Ovary (tissue), 9 donors: Measurements from ENCODE around the gene PATJ. TPM values are rescaled to one million over a fixed set of nuclear protein-coding genes. Genes with fewer than 3 reads are reported as not detected.

ENCODE experiments used
- DNase-seq, 5 donors: peaks; one replicate each; pipeline ENCODE4 v3.0.0-alpha.2; 2019 to 2020
- H3K27ac ChIP-seq, 2 donors: fragments of 200-600 bp; one replicate each; pipeline versions ENCODE4 v1.5.1 to v1.8.0; 2019 to 2022
- H3K27me3 ChIP-seq: fragments of 200-600 bp; one replicate; pipeline ENCODE4 v1.8.0; 2022
- H3K36me3 ChIP-seq: fragments of 200-600 bp; sonication (generic); one replicate; pipeline ENCODE4 v1.5.1; 2019
- H3K4me1 ChIP-seq: one replicate; pipeline ENCODE4 v1.8.1; 2013; ENCODE audit warnings: mild to moderate bottlenecking, moderate library complexity; ENCODE audit not compliant: insufficient read depth
- H3K4me3 ChIP-seq: fragments of 200-600 bp; sonication (generic); one replicate; pipeline ENCODE4 v1.5.1; 2017
- H3K9me3 ChIP-seq, 2 donors: fragments of 200-600 bp in 1 of 2; sonication (generic) in 1 of 2; one replicate each; pipeline versions ENCODE4 v1.5.1 to v1.8.1; 2013 to 2019; ENCODE audit warnings: mild to moderate bottlenecking in 1 of 2, moderate library complexity in 1 of 2
- CTCF ChIP-seq, 3 donors: fragments of 450-650 bp in 2 of 3; fragments of 200-600 bp in 1 of 3; IDR thresholded peaks; one replicate each; pipeline versions ENCODE4 v1.5.1 to v1.8.0; 2016 to 2022; ENCODE audit warnings: antibody characterized with exemption in 3 of 3, mild to moderate bottlenecking in 1 of 3
- EP300 ChIP-seq: sonication (generic); formaldehyde crosslinking; IDR thresholded peaks from one replicate; pipeline ENCODE4 v1.6.1; 2017; ENCODE audit warnings: antibody characterized with exemption
- POLR2A ChIP-seq: fragments of 450-650 bp; IDR thresholded peaks from one replicate; pipeline ENCODE4 v1.6.1; 2017; ENCODE audit warnings: antibody characterized with exemption, mild to moderate bottlenecking, moderate library complexity
- WGBS, 3 donors: extraction: QIAGEN DNeasy Blood & Tissue Kit in 1 of 3; methylation state at CpG; one replicate each; pipeline versions ENCODE4 v1.1.5 to v1.1.7; 2013 to 2017; 5-methylcytosine and 5-hydroxymethylcytosine counted together
- intact Hi-C, 4 donors: fragments of 100-400 bp; cut with DNase I; formaldehyde crosslinking; loops; one replicate each; pipeline versions ENCODE4 v1.11.0 to v1.15.1; 2022 to 2023
- polyA plus RNA-seq, 2 donors: library from polyadenylated mRNA; stranded (reverse); fragments of 200-250 nt in 1 of 2; fragments of 350-450 nt in 1 of 2; fragmentation: Illumina TruSeq in 1 of 2; extraction: RNeasy Lipid Tissue Mini Kit (QIAGEN cat#74804) in 1 of 2; gene quantifications; one replicate each; pipeline ENCODE4 v1.2.3, GENCODE V29; 2013 to 2014
- total RNA-seq, 7 donors: library from RNA; depleted of rRNA in 2 of 7; stranded (reverse); fragments of >200 nt in 2 of 7; fragmentation: NEBNext Ultra II Directional in 3 of 7; extraction: Animal tissue kit (Norgen Biotek cat#: 25700) in 3 of 7; gene quantifications; one replicate each; pipeline versions ENCODE4 v1.1.0 to v1.2.4, GENCODE V29; 2016 to 2023
- donor health status: DM: no; HTN: no; CAD: no; lungs with moderate emphysema.
- donor health status: DM: no; HTN: no; CAD: no.
- donor health status: Bipolar disorder and iron deficiency.
- donor health status: DM: yes; HTN: yes; CAD: no.
- donor health status: DM: no; HTN: no; CAD: no.
- donor health status: DM: yes; HTN: yes; CAD: no.

PATJ gene
- total and polyA plus RNA-seq, 9 donors = 7.6 to 60.1 (median 25.5) TPM

- TF ChIP-seq CTCF (IDR thresholded peaks at IDR 0.05) (no peak), EP300 (no peak), POLR2A (no peak)
- intact Hi-C loops = no loop called here
- no peaks in the 10 kb centered on the region for H3K36me3 ChIP-seq
- no peaks in the 10 kb centered on the region for H3K27me3 ChIP-seq
- H3K4me3 ChIP-seq = no peak overlapping the region
- no peak overlapping the region for H3K27ac ChIP-seq
- H3K4me1 ChIP-seq = no peaks in the 10 kb centered on the region
- H3K9me3 ChIP-seq = no peaks in the 10 kb centered on the region
- DNase-seq = no peak
- 21 to 48% (median 29%) methylated on average over 1 of the region's 1 CpG for WGBS, 3 donors
Observed at GRCh38 chr1:61952675-61953074, 210.4 kb downstream of the PATJ start.

- no peaks in the 10 kb centered on the region for H3K27me3 ChIP-seq
- H3K36me3 ChIP-seq = no peaks in the 10 kb centered on the region
- H3K9me3 ChIP-seq = no peaks in the 10 kb centered on the region
- no peak overlapping the region for H3K27ac ChIP-seq
- no peak overlapping the region for H3K4me3 ChIP-seq
- intact Hi-C loops = no loop called here
- no peak for DNase-seq
- 70 to 86% (median 77%) methylated on average over 2 of the region's 2 CpGs for WGBS, 3 donors
- H3K4me1 ChIP-seq = no peaks in the 10 kb centered on the region
- TF ChIP-seq EP300 = no peak
- no peak for TF ChIP-seq CTCF (IDR thresholded peaks at IDR 0.05)
- no peak for TF ChIP-seq POLR2A
Observed at GRCh38 chr1:61953076-61953789, 211.0 kb downstream of the PATJ start.

GRCh38 chr1:61953790-61954150, 211.5 kb downstream of the PATJ start:
- 94 to 98% (median 97%) methylated on average over 3 of the region's 3 CpGs for WGBS, 3 donors
- Histone ChIP-seq H3K9me3 (no peaks in the 10 kb centered on the region), H3K27me3 (no peaks in the 10 kb centered on the region), H3K4me1 (no peaks in the 10 kb centered on the region), H3K36me3 (no peaks in the 10 kb centered on the region), H3K4me3 (no peak overlapping the region), H3K27ac (no peak overlapping the region)
- no peak for DNase-seq
- intact Hi-C loops = no loop called here
- TF ChIP-seq POLR2A = no peak
- no peak for TF ChIP-seq EP300

GRCh38 chr1:61955261-61955660, 213.0 kb downstream of the PATJ start:
- intact Hi-C loops = no loop called here
- Histone ChIP-seq H3K9me3 (no peaks in the 10 kb centered on the region), H3K27ac (no peak overlapping the region), H3K27me3 (no peaks in the 10 kb centered on the region), H3K36me3 (no peaks in the 10 kb centered on the region), H3K4me1 (no peaks in the 10 kb centered on the region), H3K4me3 (no peak overlapping the region)
- DNase-seq = no peak
- 89 to 91% (median 90%) methylated on average over 1 of the region's 1 CpG for WGBS, 3 donors
- TF ChIP-seq EP300 (no peak), CTCF (IDR thresholded peaks at IDR 0.05) (no peak), POLR2A (no peak)

GRCh38 chr1:61956016-61956645, 213.9 kb downstream of the PATJ start:
- Histone ChIP-seq H3K27me3 (no peaks in the 10 kb centered on the region), H3K4me3 (no peak overlapping the region), H3K9me3 (no peaks in the 10 kb centered on the region), H3K36me3 (no peaks in the 10 kb centered on the region), H3K4me1 (no peaks in the 10 kb centered on the region), H3K27ac (no peak overlapping the region)
- TF ChIP-seq EP300 (no peak), POLR2A (no peak), CTCF (IDR thresholded peaks at IDR 0.05) (no peak)
- 84 to 93% (median 91%) methylated on average over 6 of the region's 6 CpGs for WGBS, 3 donors
- intact Hi-C loops = no loop called here
- no peak for DNase-seq
